Stomach (tissue), 4 donors: Measurements from ENCODE around the gene PSMB5.

Experiments used
- CTCF ChIP-seq, 7 experiments: fragments of 450-650 bp in 4 of 7; fragments of 200-600 bp in 3 of 7; sonication (generic) in 3 of 7; IDR thresholded peaks; one replicate each; pipeline ENCODE4 v1.5.1; 2016 to 2019; ENCODE audit warnings: antibody characterized with exemption in 7 of 7, control low read depth in 2 of 7, mild to moderate bottlenecking in 1 of 7
- EP300 ChIP-seq: sonication (generic); formaldehyde crosslinking; IDR thresholded peaks from one replicate; pipeline ENCODE4 v1.6.1; 2017; ENCODE audit warnings: antibody characterized with exemption
- POLR2A ChIP-seq, 4 donors: fragments of 450-650 bp; IDR thresholded peaks; one replicate each; pipeline ENCODE4 v1.6.1; 2016; ENCODE audit warnings: antibody characterized with exemption in 4 of 4, control low read depth in 2 of 4, mild to moderate bottlenecking in 1 of 4, moderate library complexity in 1 of 4

DNA sequence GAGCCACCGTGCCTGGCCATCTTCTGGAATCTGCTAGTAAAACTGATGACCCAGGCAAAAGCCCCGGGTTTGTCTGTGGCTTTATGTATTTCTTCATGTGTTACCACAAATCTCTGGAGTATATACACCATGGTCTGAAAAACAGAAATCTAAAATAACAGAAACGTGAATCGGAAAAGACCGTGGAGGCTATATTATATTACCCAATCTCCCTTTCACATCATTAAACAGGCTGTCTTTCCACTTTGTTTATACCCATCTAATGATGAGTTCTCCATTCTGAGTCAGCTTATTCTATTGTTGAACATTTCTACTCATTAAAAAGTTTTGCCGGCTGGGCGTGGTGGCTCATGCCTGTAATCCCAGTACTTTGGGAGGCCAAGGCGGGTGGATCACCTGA lies 42.8 kb downstream of the PSMB5 start:
- TF ChIP-seq CTCF (IDR thresholded peaks at IDR 0.05) (no peak), POLR2A (IDR thresholded peaks at IDR 0.05) (no peak), EP300 (no peak)
